Colonic mucosa (tissue), 4 donors: ENCODE measurements around the gene AKAP12. TPM values are rescaled to one million over a fixed set of nuclear protein-coding genes. Genes with fewer than 3 reads are reported as not detected.

Experiments
- DNase-seq: peaks from one replicate; pipeline ENCODE4 v3.0.0-alpha.2; 2020
- H3K27ac ChIP-seq: fragments of 200-600 bp; one replicate; pipeline ENCODE4 v1.8.0; 2021
- H3K27me3 ChIP-seq: fragments of 200-600 bp; one replicate; pipeline ENCODE4 v1.8.0; 2021
- H3K36me3 ChIP-seq: fragments of 200-600 bp; one replicate; pipeline ENCODE4 v1.8.0; 2021
- H3K4me1 ChIP-seq: fragments of 200-600 bp; one replicate; pipeline ENCODE4 v1.8.0; 2021; ENCODE audit warnings: mild to moderate bottlenecking
- H3K4me3 ChIP-seq: fragments of 200-600 bp; one replicate; pipeline ENCODE4 v1.8.0; 2021
- H3K9ac ChIP-seq, 2 donors: one replicate each; pipeline ENCODE4 v1.7.0; 2013; ENCODE audit warnings: control low read depth in 2 of 2, low read depth in 2 of 2, low read length in 2 of 2
- H3K9me3 ChIP-seq: fragments of 200-600 bp; one replicate; pipeline ENCODE4 v1.8.0; 2021
- intact Hi-C: fragments of 100-400 bp; cut with DNase I; formaldehyde crosslinking; loops from one replicate; pipeline ENCODE4 v1.14.1; 2022
- total RNA-seq, 2 donors: library from RNA; stranded (reverse); fragmentation: NEBNext Ultra II Directional in 1 of 2; extraction: Animal tissue kit (Norgen Biotek cat#: 25700) in 1 of 2; gene quantifications; one replicate each; pipeline ENCODE4 v1.2.1, GENCODE V29; 2021
- TF ChIP-seq, protein P1 (sequence below): fragments of 200-600 bp; IDR thresholded peaks from one replicate; pipeline ENCODE4 v1.8.0; 2022; ENCODE audit warnings: antibody characterized with exemption, mild to moderate bottlenecking
- donor health status: healthy.
- donor health status: DM: no; HTN: no; CAD: no.
- donor health status: DM: no; HTN: no; CAD: no.

AKAP12 gene
- total RNA-seq, 2 donors from 2014 or later = 3.9 to 38.8 TPM

DNA sequence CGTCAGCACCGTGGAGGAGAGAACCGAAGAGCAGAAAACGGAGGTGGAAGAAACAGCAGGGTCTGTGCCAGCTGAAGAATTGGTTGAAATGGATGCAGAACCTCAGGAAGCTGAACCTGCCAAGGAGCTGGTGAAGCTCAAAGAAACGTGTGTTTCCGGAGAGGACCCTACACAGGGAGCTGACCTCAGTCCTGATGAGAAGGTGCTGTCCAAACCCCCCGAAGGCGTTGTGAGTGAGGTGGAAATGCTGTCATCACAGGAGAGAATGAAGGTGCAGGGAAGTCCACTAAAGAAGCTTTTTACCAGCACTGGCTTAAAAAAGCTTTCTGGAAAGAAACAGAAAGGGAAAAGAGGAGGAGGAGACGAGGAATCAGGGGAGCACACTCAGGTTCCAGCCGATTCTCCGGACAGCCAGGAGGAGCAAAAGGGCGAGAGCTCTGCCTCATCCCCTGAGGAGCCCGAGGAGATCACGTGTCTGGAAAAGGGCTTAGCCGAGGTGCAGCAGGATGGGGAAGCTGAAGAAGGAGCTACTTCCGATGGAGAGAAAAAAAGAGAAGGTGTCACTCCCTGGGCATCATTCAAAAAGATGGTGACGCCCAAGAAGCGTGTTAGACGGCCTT lies 110.0 kb downstream of the AKAP12 start:
- no peak overlapping the region for H3K4me3 ChIP-seq
- no peaks in the 10 kb centered on the region for H3K36me3 ChIP-seq
- TF ChIP-seq, protein P1, sequence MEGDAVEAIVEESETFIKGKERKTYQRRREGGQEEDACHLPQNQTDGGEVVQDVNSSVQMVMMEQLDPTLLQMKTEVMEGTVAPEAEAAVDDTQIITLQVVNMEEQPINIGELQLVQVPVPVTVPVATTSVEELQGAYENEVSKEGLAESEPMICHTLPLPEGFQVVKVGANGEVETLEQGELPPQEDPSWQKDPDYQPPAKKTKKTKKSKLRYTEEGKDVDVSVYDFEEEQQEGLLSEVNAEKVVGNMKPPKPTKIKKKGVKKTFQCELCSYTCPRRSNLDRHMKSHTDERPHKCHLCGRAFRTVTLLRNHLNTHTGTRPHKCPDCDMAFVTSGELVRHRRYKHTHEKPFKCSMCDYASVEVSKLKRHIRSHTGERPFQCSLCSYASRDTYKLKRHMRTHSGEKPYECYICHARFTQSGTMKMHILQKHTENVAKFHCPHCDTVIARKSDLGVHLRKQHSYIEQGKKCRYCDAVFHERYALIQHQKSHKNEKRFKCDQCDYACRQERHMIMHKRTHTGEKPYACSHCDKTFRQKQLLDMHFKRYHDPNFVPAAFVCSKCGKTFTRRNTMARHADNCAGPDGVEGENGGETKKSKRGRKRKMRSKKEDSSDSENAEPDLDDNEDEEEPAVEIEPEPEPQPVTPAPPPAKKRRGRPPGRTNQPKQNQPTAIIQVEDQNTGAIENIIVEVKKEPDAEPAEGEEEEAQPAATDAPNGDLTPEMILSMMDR = no peak
- DNase-seq = no peak
- H3K4me1 ChIP-seq = no peaks in the 10 kb centered on the region
- no peak overlapping the region for H3K27ac ChIP-seq
- intact Hi-C loops = no loop called here
- H3K9me3 ChIP-seq = no peaks in the 10 kb centered on the region
- H3K9ac ChIP-seq = no peak overlapping the region
- no peaks in the 10 kb centered on the region for H3K27me3 ChIP-seq

DNA sequence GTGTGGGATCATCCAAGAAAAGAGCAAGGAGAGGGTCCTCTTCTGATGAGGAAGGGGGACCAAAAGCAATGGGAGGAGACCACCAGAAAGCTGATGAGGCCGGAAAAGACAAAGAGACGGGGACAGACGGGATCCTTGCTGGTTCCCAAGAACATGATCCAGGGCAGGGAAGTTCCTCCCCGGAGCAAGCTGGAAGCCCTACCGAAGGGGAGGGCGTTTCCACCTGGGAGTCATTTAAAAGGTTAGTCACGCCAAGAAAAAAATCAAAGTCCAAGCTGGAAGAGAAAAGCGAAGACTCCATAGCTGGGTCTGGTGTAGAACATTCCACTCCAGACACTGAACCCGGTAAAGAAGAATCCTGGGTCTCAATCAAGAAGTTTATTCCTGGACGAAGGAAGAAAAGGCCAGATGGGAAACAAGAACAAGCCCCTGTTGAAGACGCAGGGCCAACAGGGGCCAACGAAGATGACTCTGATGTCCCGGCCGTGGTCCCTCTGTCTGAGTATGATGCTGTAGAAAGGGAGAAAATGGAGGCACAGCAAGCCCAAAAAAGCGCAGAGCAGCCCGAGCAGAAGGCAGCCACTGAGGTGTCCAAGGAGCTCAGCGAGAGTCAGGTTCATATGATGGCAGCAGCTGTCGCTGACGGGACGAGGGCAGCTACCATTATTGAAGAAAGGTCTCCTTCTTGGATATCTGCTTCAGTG lies 110.8 kb downstream of the AKAP12 start:
- Histone ChIP-seq H3K27ac (no peak overlapping the region), H3K9me3 (no peaks in the 10 kb centered on the region), H3K4me1 (no peaks in the 10 kb centered on the region), H3K4me3 (no peak overlapping the region), H3K36me3 (no peaks in the 10 kb centered on the region), H3K27me3 (no peaks in the 10 kb centered on the region), H3K9ac (no peak overlapping the region)
- TF ChIP-seq, protein P1 = no peak
- intact Hi-C loops = no loop called here
- no peak for DNase-seq

DNA sequence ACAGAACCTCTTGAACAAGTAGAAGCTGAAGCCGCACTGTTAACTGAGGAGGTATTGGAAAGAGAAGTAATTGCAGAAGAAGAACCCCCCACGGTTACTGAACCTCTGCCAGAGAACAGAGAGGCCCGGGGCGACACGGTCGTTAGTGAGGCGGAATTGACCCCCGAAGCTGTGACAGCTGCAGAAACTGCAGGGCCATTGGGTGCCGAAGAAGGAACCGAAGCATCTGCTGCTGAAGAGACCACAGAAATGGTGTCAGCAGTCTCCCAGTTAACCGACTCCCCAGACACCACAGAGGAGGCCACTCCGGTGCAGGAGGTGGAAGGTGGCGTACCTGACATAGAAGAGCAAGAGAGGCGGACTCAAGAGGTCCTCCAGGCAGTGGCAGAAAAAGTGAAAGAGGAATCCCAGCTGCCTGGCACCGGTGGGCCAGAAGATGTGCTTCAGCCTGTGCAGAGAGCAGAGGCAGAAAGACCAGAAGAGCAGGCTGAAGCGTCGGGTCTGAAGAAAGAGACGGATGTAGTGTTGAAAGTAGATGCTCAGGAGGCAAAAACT lies 111.5 kb downstream of the AKAP12 start:
- H3K27me3 ChIP-seq = no peaks in the 10 kb centered on the region
- H3K9ac ChIP-seq = no peak overlapping the region
- H3K36me3 ChIP-seq = no peaks in the 10 kb centered on the region
- H3K27ac ChIP-seq = no peak overlapping the region
- intact Hi-C loops = no loop called here
- no peak for DNase-seq
- no peak overlapping the region for H3K4me3 ChIP-seq
- TF ChIP-seq, protein P1 = no peak
- H3K9me3 ChIP-seq = no peaks in the 10 kb centered on the region
- no peaks in the 10 kb centered on the region for H3K4me1 ChIP-seq

DNA sequence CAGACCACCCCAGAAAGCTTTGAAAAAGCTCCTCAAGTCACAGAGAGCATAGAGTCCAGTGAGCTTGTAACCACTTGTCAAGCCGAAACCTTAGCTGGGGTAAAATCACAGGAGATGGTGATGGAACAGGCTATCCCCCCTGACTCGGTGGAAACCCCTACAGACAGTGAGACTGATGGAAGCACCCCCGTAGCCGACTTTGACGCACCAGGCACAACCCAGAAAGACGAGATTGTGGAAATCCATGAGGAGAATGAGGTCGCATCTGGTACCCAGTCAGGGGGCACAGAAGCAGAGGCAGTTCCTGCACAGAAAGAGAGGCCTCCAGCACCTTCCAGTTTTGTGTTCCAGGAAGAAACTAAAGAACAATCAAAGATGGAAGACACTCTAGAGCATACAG lies 112.0 kb downstream of the AKAP12 start:
- TF ChIP-seq, protein P1 = no peak
- Histone ChIP-seq H3K27ac (no peak overlapping the region), H3K36me3 (no peaks in the 10 kb centered on the region), H3K9ac (no peak overlapping the region), H3K9me3 (no peaks in the 10 kb centered on the region), H3K4me1 (no peaks in the 10 kb centered on the region), H3K4me3 (no peak overlapping the region), H3K27me3 (no peaks in the 10 kb centered on the region)
- intact Hi-C loops = no loop called here
- DNase-seq = no peak

DNA sequence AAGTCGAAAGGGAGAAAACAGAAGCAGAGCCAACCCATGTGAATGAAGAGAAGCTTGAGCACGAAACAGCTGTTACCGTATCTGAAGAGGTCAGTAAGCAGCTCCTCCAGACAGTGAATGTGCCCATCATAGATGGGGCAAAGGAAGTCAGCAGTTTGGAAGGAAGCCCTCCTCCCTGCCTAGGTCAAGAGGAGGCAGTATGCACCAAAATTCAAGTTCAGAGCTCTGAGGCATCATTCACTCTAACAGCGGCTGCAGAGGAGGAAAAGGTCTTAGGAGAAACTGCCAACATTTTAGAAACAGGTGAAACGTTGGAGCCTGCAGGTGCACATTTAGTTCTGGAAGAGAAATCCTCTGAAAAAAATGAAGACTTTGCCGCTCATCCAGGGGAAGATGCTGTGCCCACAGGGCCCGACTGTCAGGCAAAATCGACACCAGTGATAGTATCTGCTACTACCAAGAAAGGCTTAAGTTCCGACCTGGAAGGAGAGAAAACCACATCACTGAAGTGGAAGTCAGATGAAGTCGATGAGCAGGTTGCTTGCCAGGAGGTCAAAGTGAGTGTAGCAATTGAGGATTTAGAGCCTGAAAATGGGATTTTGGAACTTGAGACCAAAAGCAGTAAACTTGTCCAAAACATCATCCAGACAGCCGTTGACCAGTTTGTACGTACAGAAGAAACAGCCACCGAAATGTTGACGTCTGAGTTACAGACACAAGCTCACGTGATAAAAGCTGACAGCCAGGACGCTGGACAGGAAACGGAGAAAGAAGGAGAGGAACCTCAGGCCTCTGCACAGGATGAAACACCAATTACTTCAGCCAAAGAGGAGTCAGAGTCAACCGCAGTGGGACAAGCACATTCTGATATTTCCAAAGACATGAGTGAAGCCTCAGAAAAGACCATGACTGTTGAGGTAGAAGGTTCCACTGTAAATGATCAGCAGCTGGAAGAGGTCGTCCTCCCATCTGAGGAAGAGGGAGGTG lies 112.9 kb downstream of the AKAP12 start:
- TF ChIP-seq, protein P1 = no peak
- Histone ChIP-seq H3K36me3 (no peaks in the 10 kb centered on the region), H3K9me3 (no peaks in the 10 kb centered on the region), H3K4me3 (no peak overlapping the region), H3K9ac (no peak overlapping the region), H3K4me1 (no peaks in the 10 kb centered on the region), H3K27me3 (no peaks in the 10 kb centered on the region), H3K27ac (no peak overlapping the region)
- no peak for DNase-seq
- intact Hi-C loops = no loop called here
